ENCODE data around the gene DDX24.

Gene DDX24

GRCh38 chr14:94043756-94044475, 37.1 kb downstream of the DDX24 start:
- Histone ChIP-seq H3K9me3 (no peaks in the 10 kb centered on the region), H3K27ac (no peak overlapping the region), H3K4me3 (ENCODE audit: low read depth in 1 of 2, low read length in 1 of 2) (no peak overlapping the region), H3K36me3 (peaks cover 48% of the 10 kb centered on the region), H3K27me3 (no peaks in the 10 kb centered on the region), H3K4me1 (ENCODE audit: control insufficient read depth in 1 of 2, insufficient read depth in 1 of 2, low read depth in 1 of 2, low read length in 1 of 2) (no peaks in the 10 kb centered on the region)
- TF ChIP-seq, protein P1, sequence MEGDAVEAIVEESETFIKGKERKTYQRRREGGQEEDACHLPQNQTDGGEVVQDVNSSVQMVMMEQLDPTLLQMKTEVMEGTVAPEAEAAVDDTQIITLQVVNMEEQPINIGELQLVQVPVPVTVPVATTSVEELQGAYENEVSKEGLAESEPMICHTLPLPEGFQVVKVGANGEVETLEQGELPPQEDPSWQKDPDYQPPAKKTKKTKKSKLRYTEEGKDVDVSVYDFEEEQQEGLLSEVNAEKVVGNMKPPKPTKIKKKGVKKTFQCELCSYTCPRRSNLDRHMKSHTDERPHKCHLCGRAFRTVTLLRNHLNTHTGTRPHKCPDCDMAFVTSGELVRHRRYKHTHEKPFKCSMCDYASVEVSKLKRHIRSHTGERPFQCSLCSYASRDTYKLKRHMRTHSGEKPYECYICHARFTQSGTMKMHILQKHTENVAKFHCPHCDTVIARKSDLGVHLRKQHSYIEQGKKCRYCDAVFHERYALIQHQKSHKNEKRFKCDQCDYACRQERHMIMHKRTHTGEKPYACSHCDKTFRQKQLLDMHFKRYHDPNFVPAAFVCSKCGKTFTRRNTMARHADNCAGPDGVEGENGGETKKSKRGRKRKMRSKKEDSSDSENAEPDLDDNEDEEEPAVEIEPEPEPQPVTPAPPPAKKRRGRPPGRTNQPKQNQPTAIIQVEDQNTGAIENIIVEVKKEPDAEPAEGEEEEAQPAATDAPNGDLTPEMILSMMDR (IDR thresholded peaks at IDR 0.05), result no peak

DNA sequence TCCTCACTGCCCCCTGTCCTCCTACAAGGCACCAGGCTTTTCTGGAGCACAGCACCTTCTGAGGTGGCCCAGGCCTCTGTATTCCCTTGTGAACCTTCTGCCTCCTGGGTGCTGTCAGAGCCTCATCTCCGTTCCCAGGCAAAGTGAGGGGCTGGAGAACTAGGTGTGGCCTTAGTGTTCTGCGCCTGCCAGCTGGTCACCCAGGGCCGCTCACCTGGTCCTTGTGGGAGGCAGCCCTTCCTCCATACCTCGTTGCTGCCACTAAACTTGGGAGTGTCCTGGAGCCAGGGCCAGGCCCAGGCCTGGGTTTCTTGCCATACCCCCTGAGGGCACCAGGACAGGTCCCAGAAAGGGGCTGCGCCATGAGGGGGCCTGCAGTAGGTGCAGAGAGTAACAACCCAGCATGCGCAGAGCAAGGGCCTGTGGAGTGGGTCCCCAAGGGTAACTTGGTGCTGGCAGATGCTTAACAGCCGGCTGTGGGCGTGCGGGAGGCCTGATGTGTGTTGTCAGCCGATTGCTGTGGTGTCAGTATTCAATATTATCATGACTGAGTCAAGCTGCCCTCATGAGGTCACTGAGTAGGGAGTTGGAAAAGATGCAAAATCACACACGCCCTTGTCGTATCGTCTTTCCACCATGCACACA, 37.8 kb downstream of the DDX24 start:
- TF ChIP-seq, protein P1 (IDR thresholded peaks at IDR 0.05), result no peak
- Histone ChIP-seq H3K27me3 (no peaks in the 10 kb centered on the region), H3K4me1 (ENCODE audit: control insufficient read depth in 1 of 2, insufficient read depth in 1 of 2, low read depth in 1 of 2, low read length in 1 of 2) (no peaks in the 10 kb centered on the region), H3K4me3 (ENCODE audit: low read depth in 1 of 2, low read length in 1 of 2) (no peak overlapping the region), H3K36me3 (peaks cover 41% of the 10 kb centered on the region), H3K9me3 (no peaks in the 10 kb centered on the region), H3K27ac (no peak overlapping the region)

DNA sequence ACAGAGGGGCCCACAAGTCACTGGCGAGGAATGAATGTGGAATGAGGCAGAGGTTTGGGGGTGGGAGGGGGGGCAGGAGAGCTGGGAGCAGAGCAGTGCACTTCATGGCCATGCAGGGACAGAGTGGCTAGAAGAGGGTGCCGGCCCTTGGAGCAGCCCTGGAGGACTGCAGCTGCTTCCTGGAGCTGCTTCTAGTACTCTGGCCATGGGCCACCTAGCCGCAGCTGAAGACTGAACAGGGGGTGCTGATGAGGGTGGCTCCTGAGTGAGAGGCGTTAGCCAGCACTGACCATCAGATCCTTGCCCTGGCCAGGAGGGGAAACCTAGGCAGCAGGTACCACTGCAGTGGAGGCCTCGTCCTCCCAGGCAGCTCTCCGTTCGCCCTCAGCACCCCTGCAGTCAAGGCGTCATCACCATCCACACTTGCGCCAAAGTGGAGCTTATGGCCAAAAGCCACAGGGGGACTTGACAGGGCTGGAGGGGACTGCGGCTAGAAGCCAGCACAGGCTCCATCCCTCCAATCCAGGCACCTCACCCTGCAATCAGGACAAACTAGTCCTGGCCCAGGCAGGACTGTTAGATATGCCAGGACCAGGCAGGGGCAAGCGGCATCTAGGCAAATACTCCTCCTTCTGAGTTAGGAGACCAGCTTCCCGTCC, 38.4 kb downstream of the DDX24 start:
- H3K36me3 ChIP-seq, result peaks cover 36% of the 10 kb centered on the region
- TF ChIP-seq, protein P1 (IDR thresholded peaks at IDR 0.05), result no peak
- no peaks in the 10 kb centered on the region for H3K27me3 ChIP-seq
- H3K9me3 ChIP-seq, result no peaks in the 10 kb centered on the region
- H3K4me1 ChIP-seq (ENCODE audit: control insufficient read depth in 1 of 2, insufficient read depth in 1 of 2, low read depth in 1 of 2, low read length in 1 of 2), result no peaks in the 10 kb centered on the region
- no peak overlapping the region for H3K27ac ChIP-seq
- no peak overlapping the region for H3K4me3 ChIP-seq (ENCODE audit: low read depth in 1 of 2, low read length in 1 of 2)

DNA sequence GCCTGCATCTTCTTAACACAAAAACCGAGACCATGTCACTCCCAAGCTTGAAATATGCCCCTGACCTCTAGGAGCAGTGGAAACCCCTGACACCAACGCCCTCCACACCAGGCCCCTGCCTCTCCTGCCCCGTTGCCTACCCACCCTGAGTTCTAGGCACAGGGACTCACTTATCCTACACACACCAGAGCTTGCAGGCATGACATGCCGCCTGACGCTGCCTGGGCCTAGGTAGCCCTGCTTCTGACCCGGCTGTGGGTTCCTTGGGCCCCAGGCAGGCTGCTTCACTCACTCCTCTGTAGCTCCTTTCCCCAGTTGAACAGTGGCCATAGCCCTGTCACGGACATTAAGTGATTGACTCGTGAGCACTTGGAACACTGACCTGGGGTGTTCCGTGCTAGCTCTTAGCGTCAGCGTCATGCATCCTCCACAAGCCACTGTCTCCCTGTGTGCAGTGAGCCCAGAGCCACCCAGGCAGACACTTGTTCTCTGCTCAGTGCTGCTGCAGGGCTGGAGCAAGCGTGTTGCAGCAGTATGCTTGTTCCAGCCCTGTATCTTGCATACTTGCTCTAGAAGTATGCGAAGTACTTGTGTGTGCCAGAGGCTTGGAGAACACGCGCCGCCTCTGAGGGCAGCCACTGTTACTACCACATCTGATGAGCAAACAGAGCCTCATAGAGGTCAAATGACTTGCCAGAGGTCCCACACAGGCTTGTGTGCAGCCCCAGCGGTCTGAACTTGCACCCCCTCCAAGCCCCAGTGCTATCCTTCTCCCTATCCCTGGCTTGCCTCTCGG, 39.3 kb downstream of the DDX24 start:
- no peak overlapping the region for H3K27ac ChIP-seq

DNA sequence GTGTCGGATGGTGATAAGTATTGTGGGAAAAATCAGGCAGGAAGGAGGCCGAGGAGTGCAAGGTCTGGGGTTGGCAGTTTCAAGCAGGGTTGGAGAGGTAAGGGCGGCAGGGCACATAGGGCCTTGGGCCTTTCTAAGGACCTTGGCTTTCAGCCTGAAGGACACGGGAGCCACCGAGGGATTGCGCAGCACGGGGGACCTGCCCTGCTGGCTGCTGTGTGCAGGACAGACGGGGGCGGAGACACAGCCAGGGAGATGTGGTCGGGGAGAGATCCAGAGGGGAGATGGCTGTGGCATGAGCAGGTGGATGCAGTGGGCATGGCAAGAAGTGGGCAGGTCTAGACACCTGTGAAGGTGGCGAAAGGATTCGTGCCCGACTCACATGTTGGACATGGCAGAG, 40.2 kb downstream of the DDX24 start:
- Histone ChIP-seq H3K36me3 (peaks cover 19% of the 10 kb centered on the region), H3K27ac (no peak overlapping the region), H3K9me3 (no peaks in the 10 kb centered on the region), H3K4me1 (ENCODE audit: control insufficient read depth in 1 of 2, insufficient read depth in 1 of 2, low read depth in 1 of 2, low read length in 1 of 2) (no peaks in the 10 kb centered on the region), H3K27me3 (no peaks in the 10 kb centered on the region), H3K4me3 (ENCODE audit: low read depth in 1 of 2, low read length in 1 of 2) (no peak overlapping the region)
- TF ChIP-seq, protein P1 (IDR thresholded peaks at IDR 0.05), result no peak

More for the DNA sequence above, 39.3 kb downstream of the DDX24 start:
- TF ChIP-seq, protein P1 (IDR thresholded peaks at IDR 0.05), result no peak
- Histone ChIP-seq H3K36me3 (peaks cover 28% of the 10 kb centered on the region), H3K4me1 (ENCODE audit: control insufficient read depth in 1 of 2, insufficient read depth in 1 of 2, low read depth in 1 of 2, low read length in 1 of 2) (no peaks in the 10 kb centered on the region), H3K27me3 (no peaks in the 10 kb centered on the region), H3K9me3 (no peaks in the 10 kb centered on the region), H3K4me3 (ENCODE audit: low read depth in 1 of 2, low read length in 1 of 2) (no peak overlapping the region)
